Measurements from ENCODE around the gene CLIC4.

The CLIC4 gene

GRCh38 chr1:24713176-24713575 is 32.1 kb upstream of the CLIC4 start:
- TF ChIP-seq CTCF (IDR thresholded peaks at IDR 0.05; ENCODE audit: borderline replicate concordance, control extremely low read depth, extremely low read depth, insufficient read depth, missing control alignments), result no peak
- no peak for DNase-seq (ENCODE audit: low spot score)
- in situ Hi-C loops (cut with MboI; ENCODE audit: low sequenced_read_pairs, unreplicated experiment), result no loop called here

- TF ChIP-seq CTCF (IDR thresholded peaks at IDR 0.05; ENCODE audit: borderline replicate concordance, control extremely low read depth, extremely low read depth, insufficient read depth, missing control alignments), result no peak
- DNase-seq (ENCODE audit: low spot score), result no peak
- in situ Hi-C loops (cut with MboI; ENCODE audit: low sequenced_read_pairs, unreplicated experiment), result no loop called here
These were observed 31.5 kb upstream of the CLIC4 start for GRCh38 chr1:24713736-24714135.

GRCh38 chr1:24714859-24715520 is 30.3 kb upstream of the CLIC4 start:
- no peak for TF ChIP-seq CTCF (IDR thresholded peaks at IDR 0.05; ENCODE audit: borderline replicate concordance, control extremely low read depth, extremely low read depth, insufficient read depth, missing control alignments)
- DNase-seq (ENCODE audit: low spot score), result no peak
- in situ Hi-C loops (cut with MboI; ENCODE audit: low sequenced_read_pairs, unreplicated experiment), result no loop called here

GRCh38 chr1:24715658-24716057 is 29.6 kb upstream of the CLIC4 start:
- DNase-seq (ENCODE audit: low spot score), result no peak
- TF ChIP-seq CTCF (IDR thresholded peaks at IDR 0.05; ENCODE audit: borderline replicate concordance, control extremely low read depth, extremely low read depth, insufficient read depth, missing control alignments), result no peak
- in situ Hi-C loops (cut with MboI; ENCODE audit: low sequenced_read_pairs, unreplicated experiment), result no loop called here

GRCh38 chr1:24717887-24718650 is 27.2 kb upstream of the CLIC4 start:
- no peak for TF ChIP-seq CTCF (IDR thresholded peaks at IDR 0.05; ENCODE audit: borderline replicate concordance, control extremely low read depth, extremely low read depth, insufficient read depth, missing control alignments)
- in situ Hi-C loops (cut with MboI; ENCODE audit: low sequenced_read_pairs, unreplicated experiment), result no loop called here
- DNase-seq (ENCODE audit: low spot score), result no peak

GRCh38 chr1:24720152-24720551 is 25.1 kb upstream of the CLIC4 start:
- no peak for DNase-seq (ENCODE audit: low spot score)
- no peak for TF ChIP-seq CTCF (IDR thresholded peaks at IDR 0.05; ENCODE audit: borderline replicate concordance, control extremely low read depth, extremely low read depth, insufficient read depth, missing control alignments)
- in situ Hi-C loops (cut with MboI; ENCODE audit: low sequenced_read_pairs, unreplicated experiment), result no loop called here
